Osteoblast (primary cell): ENCODE results near the gene KLHL3. TPM values are rescaled to one million over a fixed set of nuclear protein-coding genes. Genes with fewer than 3 reads are reported as not detected.

Experiments
- DNase-seq: peaks from one replicate; pipeline ENCODE4 v3.0.0; 2011; ENCODE audit warnings: low spot score, mixed read lengths; ENCODE audit not compliant: insufficient read length; ENCODE audit errors: missing footprints
- H2AFZ ChIP-seq: 2 replicates; pipeline ENCODE4 v1.6.0; 2011; ENCODE audit warnings: mild to moderate bottlenecking, low read length
- H3K27ac ChIP-seq: 2 replicates; pipeline ENCODE4 v1.5.1; 2011; ENCODE audit warnings: mild to moderate bottlenecking, low read depth, low read length, moderate library complexity
- H3K27me3 ChIP-seq: 2 replicates; pipeline ENCODE4 v1.6.0; 2012; ENCODE audit warnings: mild to moderate bottlenecking, control low read depth, inconsistent platforms, low read length, moderate library complexity; ENCODE audit not compliant: insufficient read depth
- H3K36me3 ChIP-seq: 2 replicates; pipeline ENCODE4 v1.5.1; 2011; ENCODE audit warnings: mild to moderate bottlenecking, low read length, control low read depth, moderate library complexity; ENCODE audit not compliant: insufficient read depth
- H3K4me1 ChIP-seq: 2 replicates; pipeline ENCODE4 v1.5.1; 2011; ENCODE audit warnings: mild to moderate bottlenecking, low read length, control low read depth, moderate library complexity; ENCODE audit not compliant: insufficient read depth
- H3K4me2 ChIP-seq: 2 replicates; pipeline ENCODE4 v1.6.0; 2011; ENCODE audit warnings: mild to moderate bottlenecking, low read length; ENCODE audit not compliant: insufficient read depth
- H3K4me3 ChIP-seq: fragments of 200-600 bp; sonication (generic); 3 replicates; pipeline ENCODE4 v1.5.1; 2012; ENCODE audit warnings: mild to moderate bottlenecking, low read length, inconsistent platforms; ENCODE audit not compliant: insufficient read depth
- H3K79me2 ChIP-seq: 2 replicates; pipeline ENCODE4 v1.6.0; 2012; ENCODE audit warnings: mild to moderate bottlenecking, low read length, control low read depth, inconsistent platforms; ENCODE audit not compliant: insufficient read depth
- H3K9me3 ChIP-seq: 2 replicates; pipeline ENCODE4 v1.5.1; 2011; ENCODE audit warnings: low read depth, low read length, control low read depth
- H4K20me1 ChIP-seq: 2 replicates; pipeline ENCODE4 v1.6.0; 2012; ENCODE audit warnings: mild to moderate bottlenecking, low read length, control low read depth; ENCODE audit not compliant: insufficient read depth
- total RNA-seq: library from RNA; depleted of rRNA; stranded (reverse); fragments of >200 nt; gene quantifications from 2 replicates; pipeline ENCODE4 v1.2.3, GENCODE V29; 2012
- TF ChIP-seq, protein P1 (sequence below): IDR thresholded peaks from 2 replicates; pipeline ENCODE4 v1.5.1; 2011; ENCODE audit warnings: mild to moderate bottlenecking, low read depth, low read length, moderate library complexity; ENCODE audit errors: extremely low read depth

Gene KLHL3
- total RNA-seq, 1 donor: 6.2 TPM

DNA sequence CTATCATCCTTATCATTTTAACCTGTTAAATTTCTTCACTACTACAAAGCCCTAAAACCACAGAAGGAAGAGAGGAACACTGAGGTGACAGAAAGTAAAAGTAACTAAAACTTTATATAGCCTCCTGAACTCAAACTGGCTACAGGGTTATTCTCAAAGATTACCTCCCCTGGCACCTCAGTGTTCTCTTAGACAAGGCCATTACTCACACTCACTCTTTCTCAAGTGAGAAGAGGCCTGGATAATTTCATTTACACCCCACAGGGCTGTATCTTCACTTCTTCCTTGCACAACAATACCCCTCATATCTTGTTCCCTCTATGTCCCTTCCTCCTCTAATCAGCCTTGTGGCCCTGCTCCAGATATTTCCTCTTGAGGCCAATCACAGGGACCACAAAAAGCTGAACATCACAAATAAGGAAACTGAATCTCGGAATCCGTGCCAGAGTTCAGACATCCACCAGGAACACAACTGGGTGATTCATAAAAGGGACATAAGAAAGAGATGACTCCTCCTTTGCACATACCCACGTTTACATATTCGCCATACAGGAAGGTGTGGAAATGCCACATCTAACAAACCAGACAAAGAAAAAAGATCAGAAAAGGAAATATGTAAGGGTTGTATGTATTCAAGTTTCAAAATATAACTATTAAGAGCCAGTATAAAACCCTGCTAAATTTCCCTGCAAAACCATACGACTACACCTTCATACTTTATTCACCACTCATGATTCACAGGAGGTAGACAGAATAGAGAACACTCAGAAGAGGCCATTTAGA, 1.7 kb upstream of the KLHL3 start:
- no peak overlapping the region for H3K4me3 ChIP-seq
- peak; percentile 39 for DNase-seq
- no peaks in the 10 kb centered on the region for H3K79me2 ChIP-seq
- peaks cover 27% of the 10 kb centered on the region for H3K4me1 ChIP-seq
- no peaks in the 10 kb centered on the region for H3K27me3 ChIP-seq
- no peaks in the 10 kb centered on the region for H4K20me1 ChIP-seq
- H3K27ac ChIP-seq: no peak overlapping the region
- TF ChIP-seq, protein P1, sequence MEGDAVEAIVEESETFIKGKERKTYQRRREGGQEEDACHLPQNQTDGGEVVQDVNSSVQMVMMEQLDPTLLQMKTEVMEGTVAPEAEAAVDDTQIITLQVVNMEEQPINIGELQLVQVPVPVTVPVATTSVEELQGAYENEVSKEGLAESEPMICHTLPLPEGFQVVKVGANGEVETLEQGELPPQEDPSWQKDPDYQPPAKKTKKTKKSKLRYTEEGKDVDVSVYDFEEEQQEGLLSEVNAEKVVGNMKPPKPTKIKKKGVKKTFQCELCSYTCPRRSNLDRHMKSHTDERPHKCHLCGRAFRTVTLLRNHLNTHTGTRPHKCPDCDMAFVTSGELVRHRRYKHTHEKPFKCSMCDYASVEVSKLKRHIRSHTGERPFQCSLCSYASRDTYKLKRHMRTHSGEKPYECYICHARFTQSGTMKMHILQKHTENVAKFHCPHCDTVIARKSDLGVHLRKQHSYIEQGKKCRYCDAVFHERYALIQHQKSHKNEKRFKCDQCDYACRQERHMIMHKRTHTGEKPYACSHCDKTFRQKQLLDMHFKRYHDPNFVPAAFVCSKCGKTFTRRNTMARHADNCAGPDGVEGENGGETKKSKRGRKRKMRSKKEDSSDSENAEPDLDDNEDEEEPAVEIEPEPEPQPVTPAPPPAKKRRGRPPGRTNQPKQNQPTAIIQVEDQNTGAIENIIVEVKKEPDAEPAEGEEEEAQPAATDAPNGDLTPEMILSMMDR: no peak
- H3K9me3 ChIP-seq: no peaks in the 10 kb centered on the region
- no peaks in the 10 kb centered on the region for H3K36me3 ChIP-seq
- peak overlapping the region; percentile 23 for H2AFZ ChIP-seq
- H3K4me2 ChIP-seq: peak overlapping the region; percentile 5

DNA sequence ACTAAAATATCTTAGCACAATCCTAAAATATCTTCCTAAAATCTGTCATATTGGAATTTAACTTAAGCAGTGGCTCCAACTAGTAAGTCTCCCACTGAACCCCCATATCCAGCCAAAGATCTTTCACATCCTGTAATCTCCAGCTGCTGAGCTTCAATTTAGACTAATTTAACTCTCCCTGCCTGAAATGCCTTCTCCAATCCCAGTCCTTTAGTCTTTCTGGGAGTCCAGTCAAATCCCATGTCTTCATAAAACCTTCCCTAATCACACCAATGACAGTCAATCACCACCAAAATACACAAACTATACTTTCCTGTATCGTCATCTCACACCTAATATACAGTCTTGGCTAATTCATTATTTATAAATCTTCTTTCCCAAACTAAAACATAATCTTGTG, 607 bp upstream of the KLHL3 start:
- Histone ChIP-seq H3K27me3 (no peaks in the 10 kb centered on the region), H2AFZ (no peak overlapping the region), H3K4me3 (no peak overlapping the region), H3K36me3 (no peaks in the 10 kb centered on the region), H3K4me2 (peak overlapping the region; percentile 95), H4K20me1 (no peaks in the 10 kb centered on the region), H3K9me3 (no peaks in the 10 kb centered on the region), H3K27ac (peak overlapping the region; percentile 9), H3K4me1 (peaks cover 27% of the 10 kb centered on the region), H3K79me2 (no peaks in the 10 kb centered on the region)
- TF ChIP-seq, protein P1: no peak
- no peak for DNase-seq

DNA sequence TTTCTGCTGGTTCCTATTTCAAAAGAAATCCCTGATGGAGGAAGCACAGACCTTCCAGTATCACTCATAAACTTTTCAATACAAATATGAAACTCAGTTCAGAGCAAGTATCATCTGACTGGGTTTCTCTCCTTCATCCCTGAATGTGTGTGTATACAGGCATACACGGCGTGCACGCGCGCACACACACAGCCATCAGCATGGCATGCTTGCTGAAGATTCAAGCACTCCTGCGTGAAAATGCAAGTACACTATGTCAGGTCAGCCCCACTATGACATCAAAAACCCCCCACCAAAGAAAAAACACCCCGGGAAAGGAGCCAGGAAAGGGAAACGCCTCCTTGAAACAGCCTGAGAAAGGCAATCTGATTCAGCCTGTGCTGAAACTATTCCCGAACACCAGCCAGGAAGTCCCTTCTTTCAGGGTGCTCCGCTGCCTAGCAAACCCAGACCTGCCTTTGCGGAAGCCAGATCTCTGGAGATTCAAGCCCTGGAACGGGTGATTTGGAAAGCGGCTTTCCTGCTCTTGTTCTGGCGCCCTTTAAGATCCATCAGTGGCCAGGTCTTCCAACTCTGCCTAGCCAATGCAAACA, 831 bp downstream of the KLHL3 start:
- Histone ChIP-seq H3K9me3 (no peaks in the 10 kb centered on the region), H3K4me3 (peak overlapping the region; percentile 69), H3K79me2 (no peaks in the 10 kb centered on the region), H3K4me2 (peak overlapping the region; percentile 95), H3K27ac (peak overlapping the region; percentile 26), H3K27me3 (no peaks in the 10 kb centered on the region), H3K36me3 (no peaks in the 10 kb centered on the region), H3K4me1 (peaks cover 40% of the 10 kb centered on the region), H4K20me1 (no peaks in the 10 kb centered on the region), H2AFZ (peak overlapping the region; percentile 85)
- TF ChIP-seq, protein P1: no peak
- peak; percentile 58 for DNase-seq

DNA sequence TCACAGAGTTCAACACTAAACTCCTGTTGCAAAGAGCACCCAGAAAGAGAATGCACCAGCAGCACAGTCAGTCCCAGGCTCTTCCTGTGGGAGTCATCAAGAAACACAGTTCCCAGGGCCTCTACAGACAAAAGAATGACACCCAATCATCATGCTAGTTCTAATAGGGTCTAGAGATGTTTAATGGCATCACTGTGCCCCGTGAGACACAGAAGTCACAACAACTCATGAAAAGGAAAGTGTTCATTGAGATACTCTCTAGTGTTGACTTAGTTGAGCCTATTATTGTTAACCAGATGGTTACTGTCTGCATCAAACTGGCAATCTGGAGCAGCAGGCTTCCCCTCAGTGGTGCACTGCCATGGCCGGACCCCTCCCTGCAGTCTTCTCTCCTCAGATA, 1.6 kb downstream of the KLHL3 start:
- Histone ChIP-seq H2AFZ (no peak overlapping the region), H3K4me2 (peak overlapping the region; percentile 95), H3K4me1 (peaks cover 42% of the 10 kb centered on the region), H4K20me1 (no peaks in the 10 kb centered on the region), H3K79me2 (no peaks in the 10 kb centered on the region), H3K9me3 (no peaks in the 10 kb centered on the region), H3K27me3 (no peaks in the 10 kb centered on the region), H3K4me3 (no peak overlapping the region), H3K36me3 (no peaks in the 10 kb centered on the region), H3K27ac (no peak overlapping the region)
- DNase-seq: no peak
- TF ChIP-seq, protein P1: no peak
